ENCODE results near the gene SUSD3. TPM values are rescaled to one million over a fixed set of nuclear protein-coding genes. Genes with fewer than 3 reads are reported as not detected.

The SUSD3 gene
- total RNA-seq, 1 experiment from 2014 or later, result 2.2 TPM

GRCh38 chr9:93010704-93011103, 47.8 kb upstream of the SUSD3 start:
- no TSS peak for BruUV-seq (replicated peaks)
- POLR2A ChIA-PET, result no interaction called here

GRCh38 chr9:93011114-93011513, 47.4 kb upstream of the SUSD3 start:
- POLR2A ChIA-PET, result no interaction called here
- Histone ChIP-seq H3K27me3 (replicated peaks; ENCODE audit: control insufficient read depth, insufficient read depth, low read length) (no peaks in the 10 kb centered on the region), H3K4me1 (no peaks in the 10 kb centered on the region), H3K9me3 (no peaks in the 10 kb centered on the region), H3K36me3 (ENCODE audit: control insufficient read depth, insufficient read depth, low read length) (no peaks in the 10 kb centered on the region), H3K4me3 (ENCODE audit: low read depth, low read length) (no peak overlapping the region)
- Mint-ChIP-seq H3K9me3 (ENCODE audit: unreplicated experiment) (no peaks in the 10 kb centered on the region), H3K27ac (ENCODE audit: unreplicated experiment) (no peak overlapping the region), H3K27me3 (ENCODE audit: insufficient read depth, unreplicated experiment) (no peaks in the 10 kb centered on the region), H3K4me3 (ENCODE audit: unreplicated experiment) (no peak overlapping the region), H3K36me3 (ENCODE audit: insufficient read depth, unreplicated experiment) (peaks cover 17% of the 10 kb centered on the region), H3K4me1 (ENCODE audit: low read depth, unreplicated experiment) (no peaks in the 10 kb centered on the region)
- TF ChIP-seq CTCF (IDR thresholded peaks at IDR 0.05; ENCODE audit: insufficient read depth in 1 of 2, low read depth in 1 of 2, low read length in 1 of 2, severe bottlenecking in 1 of 2, unreplicated experiment in 1 of 2), result no peak
- BruUV-seq (replicated peaks), result no TSS peak
- DNase-seq, result no peak
- CTCF ChIA-PET, result no interaction called here
- intact Hi-C loops (cut with micrococcal nuclease; ENCODE audit: unreplicated experiment), result no loop called here

More at GRCh38 chr9:93010704-93011103, 47.8 kb upstream of the SUSD3 start:
- Mint-ChIP-seq H3K9me3 (ENCODE audit: unreplicated experiment) (no peaks in the 10 kb centered on the region), H3K4me1 (ENCODE audit: low read depth, unreplicated experiment) (no peaks in the 10 kb centered on the region), H3K4me3 (ENCODE audit: unreplicated experiment) (no peak overlapping the region), H3K27ac (ENCODE audit: unreplicated experiment) (no peak overlapping the region), H3K27me3 (ENCODE audit: insufficient read depth, unreplicated experiment) (no peaks in the 10 kb centered on the region), H3K36me3 (ENCODE audit: insufficient read depth, unreplicated experiment) (peaks cover 18% of the 10 kb centered on the region)
- DNase-seq, result no peak
- H3K36me3 ChIP-seq (ENCODE audit: control insufficient read depth, insufficient read depth, low read length), result no peaks in the 10 kb centered on the region
- no peak for TF ChIP-seq CTCF (IDR thresholded peaks at IDR 0.05; ENCODE audit: insufficient read depth in 1 of 2, low read depth in 1 of 2, low read length in 1 of 2, severe bottlenecking in 1 of 2, unreplicated experiment in 1 of 2)
- no peak overlapping the region for H3K4me3 ChIP-seq (ENCODE audit: low read depth, low read length)
- CTCF ChIA-PET, result no interaction called here
- no peaks in the 10 kb centered on the region for H3K27me3 ChIP-seq (replicated peaks; ENCODE audit: control insufficient read depth, insufficient read depth, low read length)
- H3K4me1 ChIP-seq, result no peaks in the 10 kb centered on the region
- no peaks in the 10 kb centered on the region for H3K9me3 ChIP-seq
- intact Hi-C loops (cut with micrococcal nuclease; ENCODE audit: unreplicated experiment), result no loop called here

DNA sequence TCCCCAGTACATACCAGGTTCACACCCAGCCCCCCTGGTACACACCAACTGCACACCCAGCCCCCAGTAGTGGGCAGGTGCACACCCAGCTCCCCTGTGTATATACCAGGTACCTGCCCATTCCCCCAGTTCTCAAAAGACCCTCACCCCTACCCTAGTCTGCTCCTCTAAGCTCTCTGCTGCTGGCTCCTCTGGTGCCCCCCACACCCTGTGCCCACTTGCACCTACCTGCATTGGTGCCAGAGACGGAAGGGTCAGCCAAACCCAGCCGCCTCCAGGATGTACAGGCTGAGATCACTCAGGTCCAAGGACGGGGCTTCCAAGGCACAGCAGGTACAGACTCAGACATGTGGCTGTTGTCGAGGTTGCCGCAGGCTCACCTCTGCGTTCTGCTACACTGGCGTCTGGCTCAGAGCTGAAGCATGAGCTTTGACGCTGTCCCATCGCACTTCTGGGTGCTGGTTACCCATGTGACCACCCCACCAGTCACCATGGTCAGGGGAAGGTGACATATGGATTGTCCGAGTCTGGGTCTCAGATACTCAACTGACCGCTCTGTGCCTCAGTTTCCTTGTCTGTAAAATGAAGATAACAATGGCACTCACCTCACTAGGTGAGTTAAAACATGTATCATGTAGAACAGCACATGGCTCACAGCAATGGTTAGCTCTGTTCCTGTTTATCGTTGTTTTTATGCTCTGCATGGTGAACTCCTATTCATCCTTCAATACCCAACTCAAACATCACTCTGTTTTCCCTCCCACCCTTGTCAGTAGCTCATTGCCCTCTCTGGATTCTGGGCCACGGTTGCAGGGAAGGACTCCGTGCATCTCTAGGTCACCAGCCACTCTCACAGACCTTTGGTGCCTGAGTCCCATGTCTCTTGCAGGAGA, 45.3 kb upstream of the SUSD3 start:
- no peak for TF ChIP-seq CTCF (IDR thresholded peaks at IDR 0.05; ENCODE audit: insufficient read depth in 1 of 2, low read depth in 1 of 2, low read length in 1 of 2, severe bottlenecking in 1 of 2, unreplicated experiment in 1 of 2)
- Mint-ChIP-seq H3K27ac (ENCODE audit: unreplicated experiment) (no peak overlapping the region), H3K9me3 (ENCODE audit: unreplicated experiment) (no peaks in the 10 kb centered on the region), H3K27me3 (ENCODE audit: insufficient read depth, unreplicated experiment) (no peaks in the 10 kb centered on the region), H3K4me1 (ENCODE audit: low read depth, unreplicated experiment) (no peaks in the 10 kb centered on the region), H3K36me3 (ENCODE audit: insufficient read depth, unreplicated experiment) (peaks cover 18% of the 10 kb centered on the region), H3K4me3 (ENCODE audit: unreplicated experiment) (no peak overlapping the region)
- H3K4me1 ChIP-seq, result no peaks in the 10 kb centered on the region
- H3K27me3 ChIP-seq (replicated peaks; ENCODE audit: control insufficient read depth, insufficient read depth, low read length), result no peaks in the 10 kb centered on the region
- POLR2A ChIA-PET, result no interaction called here
- CTCF ChIA-PET, result no interaction called here
- no peak overlapping the region for H3K4me3 ChIP-seq (ENCODE audit: low read depth, low read length)
- H3K36me3 ChIP-seq (ENCODE audit: control insufficient read depth, insufficient read depth, low read length), result no peaks in the 10 kb centered on the region
- DNase-seq, result no peak
- no peaks in the 10 kb centered on the region for H3K9me3 ChIP-seq
- intact Hi-C loops (cut with micrococcal nuclease; ENCODE audit: unreplicated experiment), result no loop called here
- BruUV-seq (replicated peaks), result no TSS peak
